Skeletal muscle satellite cell (primary cell): ENCODE results near the gene BACH2.
"Not testable (repeated sequence)": the region's sequence is repeated elsewhere in the genome, so short reads cannot be mapped to it uniquely, and the experiment has no call there.

Experiments used
- H3K27me3 ChIP-seq: 2 replicates; pipeline ENCODE4 v1.7.0; 2013; ENCODE audit warnings: low read length; ENCODE audit not compliant: control insufficient read depth, insufficient read depth
- H3K36me3 ChIP-seq: 2 replicates; pipeline ENCODE4 v1.7.0; 2013; ENCODE audit warnings: mild to moderate bottlenecking, control low read depth, low read length; ENCODE audit not compliant: insufficient read depth
- H3K4me1 ChIP-seq: 2 replicates; pipeline ENCODE4 v1.7.0; 2013; ENCODE audit warnings: low read length; ENCODE audit not compliant: control insufficient read depth, insufficient read depth
- H3K4me2 ChIP-seq: 2 replicates; pipeline ENCODE4 v1.7.0; 2013; ENCODE audit warnings: mild to moderate bottlenecking, low read length
- H3K4me3 ChIP-seq: 2 replicates; pipeline ENCODE4 v1.7.0; 2013; ENCODE audit warnings: low read length
- H3K9ac ChIP-seq: 2 replicates; pipeline ENCODE4 v1.7.0; 2013; ENCODE audit warnings: mild to moderate bottlenecking, low read depth, low read length, moderate library complexity
- H3K9me3 ChIP-seq: replicated peaks from 2 replicates; pipeline ENCODE4 v1.7.0; 2013; ENCODE audit warnings: mild to moderate bottlenecking, control low read depth, low read length

Gene BACH2

GRCh38 chr6:90173262-90173925 lies 123.2 kb downstream of the BACH2 start:
- Histone ChIP-seq H3K9ac (no peak overlapping the region), H3K4me1 (peaks cover 13% of the 10 kb centered on the region), H3K4me2 (no peak overlapping the region), H3K9me3 (no peaks in the 10 kb centered on the region), H3K27me3 (peaks cover 3% of the 10 kb centered on the region), H3K36me3 (no peaks in the 10 kb centered on the region), H3K4me3 (no peak overlapping the region)

DNA sequence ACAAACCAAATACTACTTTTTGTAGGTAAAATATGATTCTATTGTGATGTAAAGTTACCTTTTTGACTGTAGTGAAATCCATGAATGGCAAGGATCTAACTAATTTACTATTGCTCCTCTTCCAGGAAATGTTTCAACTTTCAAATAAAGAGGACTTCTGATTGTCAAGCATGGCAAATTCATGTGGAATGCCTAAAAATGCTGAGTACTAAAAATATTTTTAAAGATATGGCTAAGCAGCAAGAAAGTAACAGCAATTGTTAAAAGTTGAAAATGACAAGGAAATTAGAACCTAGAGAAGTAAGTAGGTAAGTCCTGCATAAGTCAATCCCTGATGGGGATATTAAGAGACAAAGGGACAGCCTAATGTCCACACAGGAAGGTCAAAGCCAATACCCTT lies 126.0 kb downstream of the BACH2 start:
- no peak overlapping the region for H3K4me3 ChIP-seq
- H3K9me3 ChIP-seq, result no peaks in the 10 kb centered on the region
- H3K4me1 ChIP-seq, result peaks cover 10% of the 10 kb centered on the region

DNA sequence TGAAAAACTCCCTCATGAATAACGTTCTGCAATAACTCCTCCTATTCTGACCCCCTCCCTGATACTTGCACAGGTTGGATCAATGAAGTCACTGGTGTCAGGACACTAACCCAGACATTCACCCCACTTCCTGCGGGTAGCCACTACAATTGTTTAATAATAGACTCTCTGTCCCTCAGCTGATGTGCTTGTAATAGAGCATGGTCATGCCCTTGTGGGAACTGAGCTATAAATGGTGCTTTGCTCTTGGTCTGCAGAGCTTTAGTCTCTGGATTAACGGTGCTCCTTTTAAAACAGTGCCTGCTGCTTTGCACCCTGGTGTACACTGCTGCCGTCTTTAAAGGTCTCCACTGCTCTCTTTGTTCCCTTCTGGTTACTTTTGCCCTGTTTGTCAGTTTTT lies 127.3 kb downstream of the BACH2 start:
- Histone ChIP-seq H3K27me3 (no peaks in the 10 kb centered on the region), H3K4me1 (peaks cover 10% of the 10 kb centered on the region), H3K9me3 (no peaks in the 10 kb centered on the region), H3K4me3 (no peak overlapping the region), H3K36me3 (no peaks in the 10 kb centered on the region), H3K9ac (no peak overlapping the region), H3K4me2 (no peak overlapping the region)

More for the DNA sequence above, 126.0 kb downstream of the BACH2 start:
- Histone ChIP-seq H3K36me3 (no peaks in the 10 kb centered on the region), H3K9ac (no peak overlapping the region), H3K27me3 (no peaks in the 10 kb centered on the region), H3K4me2 (no peak overlapping the region)

- no peak overlapping the region for H3K4me2 ChIP-seq
- no peaks in the 10 kb centered on the region for H3K27me3 ChIP-seq
- no peak overlapping the region for H3K4me3 ChIP-seq
- no peaks in the 10 kb centered on the region for H3K9me3 ChIP-seq
- H3K9ac ChIP-seq, result no peak overlapping the region
- H3K36me3 ChIP-seq, result no peaks in the 10 kb centered on the region
- peaks cover 10% of the 10 kb centered on the region for H3K4me1 ChIP-seq
Measured at GRCh38 chr6:90168693-90169131, 127.9 kb downstream of the BACH2 start.

- Histone ChIP-seq H3K36me3 (no peaks in the 10 kb centered on the region), H3K4me3 (no peak overlapping the region), H3K9me3 (no peaks in the 10 kb centered on the region)
Measured at GRCh38 chr6:90167514-90168379, 128.9 kb downstream of the BACH2 start.

DNA sequence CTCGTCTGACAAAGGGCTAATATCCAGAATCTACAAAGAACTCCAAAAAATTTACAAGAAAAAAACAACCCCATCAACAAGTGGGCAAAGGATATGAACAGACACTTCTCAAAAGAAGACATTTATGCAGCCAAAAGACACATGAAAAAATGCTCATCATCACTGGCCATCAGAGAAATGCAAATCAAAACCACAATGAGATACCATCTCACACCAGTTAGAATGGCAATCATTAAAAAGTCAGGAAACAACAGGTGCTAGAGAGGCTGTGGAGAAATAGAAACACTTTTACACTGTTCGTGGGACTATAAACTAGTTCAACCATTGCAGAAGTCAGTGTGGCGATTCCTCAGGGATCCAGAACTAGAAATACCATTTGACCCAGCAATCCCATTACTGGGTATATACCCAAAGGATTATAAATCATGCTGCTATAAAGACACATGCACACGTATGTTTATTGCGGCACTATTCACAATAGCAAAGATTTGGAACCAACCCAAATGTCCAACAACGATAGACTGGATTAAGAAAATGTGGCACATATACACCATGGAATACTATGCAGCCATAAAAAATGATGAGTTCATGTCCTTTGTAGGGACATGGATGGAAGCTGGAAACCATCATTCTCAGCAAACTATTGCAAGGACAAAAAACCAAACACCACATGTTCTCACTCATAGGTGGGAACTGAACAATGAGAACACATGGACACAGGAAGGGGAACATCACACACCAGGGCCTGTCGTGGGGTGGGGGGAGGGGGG lies 130.3 kb downstream of the BACH2 start:
- peaks cover 10% of the 10 kb centered on the region for H3K4me1 ChIP-seq

More at GRCh38 chr6:90167514-90168379, 128.9 kb downstream of the BACH2 start:
- Histone ChIP-seq H3K4me2 (no peak overlapping the region), H3K27me3 (no peaks in the 10 kb centered on the region), H3K4me1 (peaks cover 10% of the 10 kb centered on the region), H3K9ac (no peak overlapping the region)

GRCh38 chr6:90162648-90163387 lies 133.8 kb downstream of the BACH2 start:
- Histone ChIP-seq H3K36me3 (no peaks in the 10 kb centered on the region), H3K27me3 (no peaks in the 10 kb centered on the region), H3K4me3 (no peak overlapping the region), H3K9me3 (no peaks in the 10 kb centered on the region), H3K9ac (no peak overlapping the region), H3K4me2 (no peak overlapping the region), H3K4me1 (no peaks in the 10 kb centered on the region)

More for the DNA sequence above, 130.3 kb downstream of the BACH2 start:
- H3K4me3 ChIP-seq, H3K4me2 ChIP-seq, H3K27me3 ChIP-seq, H3K36me3 ChIP-seq, H3K9me3 ChIP-seq, H3K9ac ChIP-seq: not testable (repeated sequence)

DNA sequence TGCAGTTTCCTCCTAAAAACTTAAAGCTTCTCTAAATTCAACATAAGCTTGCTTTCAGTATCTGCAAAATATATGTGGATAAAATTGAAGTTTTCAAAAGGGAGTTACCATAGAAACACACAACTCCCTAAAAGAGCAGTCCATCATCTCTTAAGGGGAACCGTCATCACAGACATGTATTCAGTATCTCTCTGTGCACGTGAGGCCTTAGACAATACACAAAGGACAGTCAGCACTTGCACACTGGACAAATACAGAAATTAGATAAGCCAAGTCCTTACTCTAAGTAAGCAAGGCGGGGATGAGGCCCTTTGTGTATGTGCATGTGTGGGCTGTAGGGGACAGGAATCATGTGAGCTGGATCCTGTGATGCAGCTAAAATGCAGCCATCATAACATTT lies 136.6 kb downstream of the BACH2 start:
- Histone ChIP-seq H3K9me3 (no peaks in the 10 kb centered on the region), H3K36me3 (no peaks in the 10 kb centered on the region), H3K4me3 (no peak overlapping the region), H3K4me1 (no peaks in the 10 kb centered on the region), H3K4me2 (no peak overlapping the region), H3K27me3 (peaks cover 3% of the 10 kb centered on the region), H3K9ac (no peak overlapping the region)

- H3K9me3 ChIP-seq, result no peaks in the 10 kb centered on the region
- H3K9ac ChIP-seq, result no peak overlapping the region
- H3K27me3 ChIP-seq, result peaks cover 3% of the 10 kb centered on the region
- no peak overlapping the region for H3K4me2 ChIP-seq
- no peak overlapping the region for H3K4me3 ChIP-seq
- no peaks in the 10 kb centered on the region for H3K36me3 ChIP-seq
- H3K4me1 ChIP-seq, result no peaks in the 10 kb centered on the region
Measured at GRCh38 chr6:90159452-90159851, 137.2 kb downstream of the BACH2 start.

- Histone ChIP-seq H3K4me2 (no peak overlapping the region), H3K27me3 (peaks cover 3% of the 10 kb centered on the region), H3K4me1 (no peaks in the 10 kb centered on the region), H3K9ac (no peak overlapping the region), H3K9me3 (no peaks in the 10 kb centered on the region), H3K36me3 (no peaks in the 10 kb centered on the region), H3K4me3 (no peak overlapping the region)
Measured at GRCh38 chr6:90158936-90159335, 137.7 kb downstream of the BACH2 start.

GRCh38 chr6:90157441-90157840 lies 139.2 kb downstream of the BACH2 start:
- Histone ChIP-seq H3K4me1 (no peaks in the 10 kb centered on the region), H3K4me3 (no peak overlapping the region), H3K9ac (no peak overlapping the region), H3K9me3 (no peaks in the 10 kb centered on the region), H3K4me2 (no peak overlapping the region), H3K27me3 (peaks cover 3% of the 10 kb centered on the region), H3K36me3 (no peaks in the 10 kb centered on the region)
